Measurements from ENCODE around the gene ZDHHC9.
A peak's percentile ranks its signal among the peaks of the same experiment; 100 is the strongest.

ZDHHC9 gene

DNA sequence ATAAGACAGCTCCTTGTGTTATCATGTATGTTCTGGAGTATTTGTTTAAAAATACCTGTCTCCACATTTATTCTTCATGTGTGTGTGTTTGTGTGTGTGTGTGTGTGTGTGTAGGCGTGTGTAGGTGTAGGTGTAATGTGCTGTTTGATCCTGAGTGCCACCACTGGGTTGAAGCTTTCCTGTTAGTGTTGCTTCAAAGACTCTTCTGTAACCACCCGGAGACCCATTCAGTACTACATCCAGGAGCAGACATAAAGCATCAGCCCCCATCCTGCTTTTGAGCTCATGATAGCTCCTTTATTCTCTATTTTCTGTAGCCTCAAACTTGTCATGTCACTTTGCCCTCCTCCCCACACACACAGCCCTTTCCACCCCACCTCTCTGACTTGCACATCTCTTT lies 3.0 kb upstream of the ZDHHC9 start:
- no peak for TF ChIP-seq EZH2phosphoT487 (IDR thresholded peaks at IDR 0.05; ENCODE audit: borderline replicate concordance)
- TF ChIP-seq, protein P1, sequence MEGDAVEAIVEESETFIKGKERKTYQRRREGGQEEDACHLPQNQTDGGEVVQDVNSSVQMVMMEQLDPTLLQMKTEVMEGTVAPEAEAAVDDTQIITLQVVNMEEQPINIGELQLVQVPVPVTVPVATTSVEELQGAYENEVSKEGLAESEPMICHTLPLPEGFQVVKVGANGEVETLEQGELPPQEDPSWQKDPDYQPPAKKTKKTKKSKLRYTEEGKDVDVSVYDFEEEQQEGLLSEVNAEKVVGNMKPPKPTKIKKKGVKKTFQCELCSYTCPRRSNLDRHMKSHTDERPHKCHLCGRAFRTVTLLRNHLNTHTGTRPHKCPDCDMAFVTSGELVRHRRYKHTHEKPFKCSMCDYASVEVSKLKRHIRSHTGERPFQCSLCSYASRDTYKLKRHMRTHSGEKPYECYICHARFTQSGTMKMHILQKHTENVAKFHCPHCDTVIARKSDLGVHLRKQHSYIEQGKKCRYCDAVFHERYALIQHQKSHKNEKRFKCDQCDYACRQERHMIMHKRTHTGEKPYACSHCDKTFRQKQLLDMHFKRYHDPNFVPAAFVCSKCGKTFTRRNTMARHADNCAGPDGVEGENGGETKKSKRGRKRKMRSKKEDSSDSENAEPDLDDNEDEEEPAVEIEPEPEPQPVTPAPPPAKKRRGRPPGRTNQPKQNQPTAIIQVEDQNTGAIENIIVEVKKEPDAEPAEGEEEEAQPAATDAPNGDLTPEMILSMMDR (conservative IDR thresholded peaks at IDR 0.05; ENCODE audit: low read length): no peak
- peaks cover 10% of the 10 kb centered on the region; the same call in 1 of the 2 replicates for H3K79me2 ChIP-seq (ENCODE audit: insufficient read depth, low read length)

DNA sequence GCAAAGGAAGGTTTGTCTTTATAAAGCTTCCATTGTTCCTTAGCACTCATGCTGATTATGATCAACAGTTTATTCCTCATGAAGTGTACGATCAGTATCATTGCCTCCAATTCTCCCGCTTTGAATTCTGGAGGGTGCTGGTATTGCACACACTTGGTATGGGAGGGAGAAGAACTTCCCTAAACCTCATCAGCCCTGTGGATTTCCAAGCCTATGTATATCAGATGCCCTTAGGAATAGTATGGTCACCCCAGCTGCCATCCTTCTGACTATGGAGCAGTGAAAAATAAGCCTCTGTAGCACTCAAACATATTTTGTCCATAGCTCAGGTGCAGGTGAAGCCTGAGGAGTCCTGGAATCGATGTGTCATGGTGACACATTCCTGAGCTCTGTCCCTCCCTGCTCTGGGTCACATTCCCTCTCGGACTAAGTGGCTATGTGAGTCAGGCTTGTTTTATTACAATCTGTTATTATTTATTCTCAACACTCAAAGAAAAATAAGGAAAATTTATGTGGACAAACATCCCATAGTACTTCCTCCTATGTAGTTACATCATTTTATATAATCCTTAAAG lies 2.0 kb upstream of the ZDHHC9 start:
- Histone ChIP-seq H3K36me3 (ENCODE audit: insufficient read depth, low read length) (no peaks in the 10 kb centered on the region), H2AFZ (ENCODE audit: low read length) (no peak overlapping the region), H3K9ac (ENCODE audit: low read depth, low read length, poor library complexity, severe bottlenecking) (no peak overlapping the region), H3F3A (ENCODE audit: low read depth) (no peaks in the 10 kb centered on the region), H3K79me2 (ENCODE audit: insufficient read depth, low read length) (peaks cover 10% of the 10 kb centered on the region; the same call in 1 of the 2 replicates), H3K9me3 (ENCODE audit: insufficient read depth, low read depth, low read length) (no peaks in the 10 kb centered on the region), H3K4me1 (ENCODE audit: insufficient read depth, low read length, poor library complexity, severe bottlenecking) (peaks cover 12% of the 10 kb centered on the region), H4K20me1 (ENCODE audit: insufficient read depth, low read length, poor library complexity, severe bottlenecking) (no peaks in the 10 kb centered on the region), H3K4me2 (ENCODE audit: low read depth, low read length, poor library complexity, severe bottlenecking) (no peak overlapping the region), H3K4me3 (ENCODE audit: low read length, poor library complexity, severe bottlenecking) (no peak overlapping the region), H3K27me3 (ENCODE audit: insufficient read depth, low read length, poor library complexity, severe bottlenecking) (no peaks in the 10 kb centered on the region), H3K9me2 (replicated peaks; ENCODE audit: low read depth, low read length) (no peaks in the 10 kb centered on the region)
- TF ChIP-seq, protein P1 (conservative IDR thresholded peaks at IDR 0.05; ENCODE audit: low read length): no peak
- no peak for TF ChIP-seq EZH2phosphoT487 (IDR thresholded peaks at IDR 0.05; ENCODE audit: borderline replicate concordance)

More for the DNA sequence above, 3.0 kb upstream of the ZDHHC9 start:
- H3K4me1 ChIP-seq (ENCODE audit: insufficient read depth, low read length, poor library complexity, severe bottlenecking): peaks cover 9% of the 10 kb centered on the region
- H4K20me1 ChIP-seq (ENCODE audit: insufficient read depth, low read length, poor library complexity, severe bottlenecking): no peaks in the 10 kb centered on the region
- no peaks in the 10 kb centered on the region for H3K9me3 ChIP-seq (ENCODE audit: insufficient read depth, low read depth, low read length)
- H3F3A ChIP-seq (ENCODE audit: low read depth): no peaks in the 10 kb centered on the region
- no peak overlapping the region for H3K9ac ChIP-seq (ENCODE audit: low read depth, low read length, poor library complexity, severe bottlenecking)
- no peak overlapping the region for H2AFZ ChIP-seq (ENCODE audit: low read length)
- H3K27me3 ChIP-seq (ENCODE audit: insufficient read depth, low read length, poor library complexity, severe bottlenecking): no peaks in the 10 kb centered on the region
- H3K4me3 ChIP-seq (ENCODE audit: low read length, poor library complexity, severe bottlenecking): no peak overlapping the region
- no peak overlapping the region for H3K4me2 ChIP-seq (ENCODE audit: low read depth, low read length, poor library complexity, severe bottlenecking)
- no peaks in the 10 kb centered on the region for H3K9me2 ChIP-seq (replicated peaks; ENCODE audit: low read depth, low read length)
- no peaks in the 10 kb centered on the region for H3K36me3 ChIP-seq (ENCODE audit: insufficient read depth, low read length)

DNA sequence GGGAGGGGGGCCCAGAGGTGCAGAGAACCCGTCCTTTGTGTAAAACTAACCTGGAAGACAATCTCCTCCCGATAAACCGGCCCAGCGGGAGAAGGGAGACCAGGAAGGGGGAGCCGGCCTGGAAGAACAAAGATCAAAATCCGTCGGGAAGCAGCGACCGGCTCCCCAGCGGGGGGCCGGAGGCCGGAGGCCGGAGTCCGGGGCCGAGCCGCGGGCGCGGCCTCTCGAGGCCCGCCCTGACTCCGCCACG lies 552 bp downstream of the ZDHHC9 start:
- peak overlapping the region; percentile 85 for H3K4me3 ChIP-seq (ENCODE audit: low read length, poor library complexity, severe bottlenecking)
- H4K20me1 ChIP-seq (ENCODE audit: insufficient read depth, low read length, poor library complexity, severe bottlenecking): peaks cover 5% of the 10 kb centered on the region
- no peaks in the 10 kb centered on the region for H3F3A ChIP-seq (ENCODE audit: low read depth)
- H3K36me3 ChIP-seq (ENCODE audit: insufficient read depth, low read length): no peaks in the 10 kb centered on the region
- H3K9me2 ChIP-seq (replicated peaks; ENCODE audit: low read depth, low read length): no peaks in the 10 kb centered on the region
- peak overlapping the region; percentile 63 for H2AFZ ChIP-seq (ENCODE audit: low read length)
- no peaks in the 10 kb centered on the region for H3K9me3 ChIP-seq (ENCODE audit: insufficient read depth, low read depth, low read length)
- peak overlapping the region; percentile 69 for H3K9ac ChIP-seq (ENCODE audit: low read depth, low read length, poor library complexity, severe bottlenecking)
- no peaks in the 10 kb centered on the region for H3K27me3 ChIP-seq (ENCODE audit: insufficient read depth, low read length, poor library complexity, severe bottlenecking)
- H3K4me1 ChIP-seq (ENCODE audit: insufficient read depth, low read length, poor library complexity, severe bottlenecking): peaks cover 17% of the 10 kb centered on the region
- H3K4me2 ChIP-seq (ENCODE audit: low read depth, low read length, poor library complexity, severe bottlenecking): peak overlapping the region; percentile 83
- H3K79me2 ChIP-seq (ENCODE audit: insufficient read depth, low read length): peaks cover 20% of the 10 kb centered on the region; the same call in 1 of the 2 replicates
- no peak for TF ChIP-seq EZH2phosphoT487 (IDR thresholded peaks at IDR 0.05; ENCODE audit: borderline replicate concordance)
- TF ChIP-seq, protein P1 (conservative IDR thresholded peaks at IDR 0.05; ENCODE audit: low read length): no peak
